Uterus (tissue), 2 donors: ENCODE results near the gene EFHC2.

Source experiments
- CTCF ChIP-seq, 4 experiments: fragments of 200-600 bp in 2 of 4; fragments of 450-650 bp in 2 of 4; sonication (generic) in 2 of 4; IDR thresholded peaks; one replicate each; pipeline ENCODE4 v1.5.1; 2016 to 2019; ENCODE audit warnings: antibody characterized with exemption in 4 of 4, mild to moderate bottlenecking in 2 of 4, moderate library complexity in 1 of 4
- POLR2A ChIP-seq, 2 donors: fragments of 450-650 bp; IDR thresholded peaks; one replicate each; pipeline ENCODE4 v1.6.1; 2016; ENCODE audit warnings: antibody characterized with exemption in 2 of 2, mild to moderate bottlenecking in 1 of 2, moderate library complexity in 1 of 2

GRCh38 chrX:44241546-44241945 lies 101.9 kb downstream of the EFHC2 start:
- TF ChIP-seq CTCF (IDR thresholded peaks at IDR 0.05) (no peak), POLR2A (IDR thresholded peaks at IDR 0.05) (no peak)
